H1 (cell line): Measurements from ENCODE around the gene SPOCK3. TPM values are rescaled to one million over a fixed set of nuclear protein-coding genes. Genes with fewer than 3 reads are reported as not detected.

ENCODE experiments used
- CTCF ChIA-PET: fragments of 300-600 bp; sonication (Branson Sonifier 250); formaldehyde crosslinking; loops from one replicate; lab custom pipeline; 2021; ENCODE audit not compliant: partially characterized antibody; lab: Charles Lee
- POLR2A ChIA-PET: fragments of 300-600 bp; sonication (Branson Sonifier 250); formaldehyde crosslinking; loops from one replicate; lab custom pipeline; 2021; ENCODE audit warnings: inconsistent platforms; ENCODE audit not compliant: partially characterized antibody; lab: Charles Lee
- DNase-seq, 2 experiments: peaks; one replicate each; pipeline versions ENCODE4 v3.0.0 to v3.0.0-alpha.2; 2010 to 2022; ENCODE audit warnings: low spot score in 2 of 2, low read depth in 1 of 2, mixed read lengths in 1 of 2
- FAIRE-seq: peaks from 2 replicates; lab custom pipeline; 2011; peaks lifted over from hg19 to GRCh38; lab: Jason Lieb, UNC
- H2AFZ ChIP-seq: 2 replicates; pipeline ENCODE4 v1.8.1; 2012; ENCODE audit warnings: low read length, inconsistent platforms
- H2AK5ac ChIP-seq: 2 replicates; pipeline ENCODE4 v1.6.1; 2013; ENCODE audit warnings: low read depth, low read length
- H2BK120ac ChIP-seq: replicated peaks from 2 replicates; pipeline ENCODE3; 2013; ENCODE audit warnings: low read depth, low read length, inconsistent platforms
- H2BK12ac ChIP-seq: 2 replicates; pipeline ENCODE4 v1.6.1; 2013; ENCODE audit warnings: low read depth, low read length
- H2BK15ac ChIP-seq: 2 replicates; pipeline ENCODE4 v1.6.1; 2013; ENCODE audit warnings: low read length
- H2BK20ac ChIP-seq: 2 replicates; pipeline ENCODE4 v1.6.1; 2013; ENCODE audit warnings: low read length
- H2BK5ac ChIP-seq: 2 replicates; pipeline ENCODE4 v1.6.1; 2013; ENCODE audit warnings: low read depth, low read length
- H3K14ac ChIP-seq: 2 replicates; pipeline ENCODE4 v1.6.1; 2013; ENCODE audit warnings: inconsistent platforms; ENCODE audit not compliant: insufficient read length
- H3K18ac ChIP-seq: 2 replicates; pipeline ENCODE4 v1.6.1; 2013; ENCODE audit warnings: low read length; ENCODE audit errors: extremely low read depth
- H3K23ac ChIP-seq: 2 replicates; pipeline ENCODE4 v1.6.1; 2013; ENCODE audit warnings: inconsistent platforms; ENCODE audit not compliant: insufficient read length
- H3K23me2 ChIP-seq: 2 replicates; pipeline ENCODE4 v1.6.1; 2013; ENCODE audit warnings: low read depth, low read length
- H3K27ac ChIP-seq: 2 replicates; pipeline ENCODE4 v1.6.1; 2011; ENCODE audit warnings: low read depth, low read length, inconsistent platforms
- H3K27me3 ChIP-seq, 4 experiments: replicated peaks in 1 of 4; 1 replicate in 1 of 4; 2 replicates in 3 of 4; pipeline versions ENCODE4 v1.6.1 to v1.8.1; 2011 to 2013; ENCODE audit warnings: low read length in 3 of 4, mild to moderate bottlenecking in 3 of 4, inconsistent platforms in 2 of 4, mixed read lengths in 2 of 4, moderate library complexity in 1 of 4; ENCODE audit not compliant: control insufficient read depth in 3 of 4, insufficient read depth in 3 of 4; ENCODE audit errors: extremely low read depth in 1 of 4
- H3K36me3 ChIP-seq, 4 experiments: 2 replicates each; pipeline versions ENCODE4 v1.6.1 to v1.8.1; 2011 to 2013; ENCODE audit warnings: mild to moderate bottlenecking in 4 of 4, low read length in 3 of 4, moderate library complexity in 2 of 4, control low read depth in 1 of 4, inconsistent platforms in 1 of 4; ENCODE audit not compliant: insufficient read depth in 4 of 4, control insufficient read depth in 2 of 4
- H3K4ac ChIP-seq: replicated peaks from 2 replicates; pipeline ENCODE3; 2013; ENCODE audit warnings: low read length, low read depth, mixed read lengths, inconsistent platforms; ENCODE audit not compliant: insufficient read length
- H3K4me1 ChIP-seq, 4 experiments: replicated peaks in 1 of 4; 1 replicate in 1 of 4; 2 replicates in 3 of 4; pipeline versions ENCODE4 v1.6.1 to v1.8.1; 2011 to 2013; ENCODE audit warnings: low read length in 3 of 4, inconsistent platforms in 2 of 4, mixed read lengths in 1 of 4; ENCODE audit not compliant: insufficient read depth in 4 of 4, control insufficient read depth in 3 of 4
- H3K4me2 ChIP-seq, 2 experiments: 2 replicates each; pipeline versions ENCODE4 v1.6.1 to v1.8.1; 2011 to 2013; ENCODE audit warnings: low read depth in 2 of 2, low read length in 2 of 2, control low read depth in 1 of 2, inconsistent platforms in 1 of 2, mild to moderate bottlenecking in 1 of 2; ENCODE audit not compliant: insufficient read depth in 1 of 2
- H3K4me3 ChIP-seq, 4 experiments: fragments of 200-600, 300-600 bp in 1 of 4; sonication (generic), shearing (Covaris generic), sonication (Bioruptor Twin) in 1 of 4; 2 replicates each; pipeline versions ENCODE4 v1.5.1 to v1.8.1; 2011 to 2016; ENCODE audit warnings: low read length in 4 of 4, low read depth in 3 of 4, control low read depth in 2 of 4, inconsistent platforms in 2 of 4, mild to moderate bottlenecking in 2 of 4, mixed read lengths in 1 of 4, moderate library complexity in 1 of 4; ENCODE audit not compliant: insufficient read depth in 2 of 4; ENCODE audit errors: extremely low read depth in 1 of 4
- H3K56ac ChIP-seq: replicated peaks from 2 replicates; pipeline ENCODE3; 2013; ENCODE audit warnings: low read depth, mild to moderate bottlenecking, mixed read lengths, low read length, inconsistent platforms; ENCODE audit not compliant: insufficient read length
- H3K79me1 ChIP-seq: 2 replicates; pipeline ENCODE4 v1.6.1; 2013; ENCODE audit warnings: low read depth, low read length, control low read depth
- H3K79me2 ChIP-seq, 2 experiments: 2 replicates each; pipeline versions ENCODE4 v1.6.1 to v1.8.1; 2012 to 2013; ENCODE audit warnings: low read length in 2 of 2, mild to moderate bottlenecking in 2 of 2, inconsistent platforms in 1 of 2; ENCODE audit not compliant: insufficient read depth in 2 of 2, control insufficient read depth in 1 of 2
- H3K9ac ChIP-seq, 4 experiments: replicated peaks in 1 of 4; 1 replicate in 1 of 4; 2 replicates in 3 of 4; pipeline versions ENCODE4 v1.6.1 to v1.8.1; 2011 to 2013; ENCODE audit warnings: low read depth in 3 of 4, low read length in 3 of 4, control low read depth in 2 of 4, mild to moderate bottlenecking in 2 of 4, moderate library complexity in 2 of 4, inconsistent platforms in 1 of 4; ENCODE audit errors: extremely low read depth in 1 of 4
- H3K9me3 ChIP-seq, 2 experiments: 2 replicates each; pipeline versions ENCODE4 v1.6.1 to v1.8.1; 2012 to 2013; ENCODE audit warnings: mild to moderate bottlenecking in 2 of 2, moderate library complexity in 2 of 2, control low read depth in 1 of 2, inconsistent platforms in 1 of 2, low read depth in 1 of 2, low read length in 1 of 2, mixed read lengths in 1 of 2; ENCODE audit not compliant: insufficient read depth in 2 of 2
- H4K20me1 ChIP-seq, 2 experiments: replicated peaks in 1 of 2; 2 replicates each; pipeline versions ENCODE3 to v1.8.1; 2011 to 2013; ENCODE audit warnings: inconsistent platforms in 2 of 2, low read length in 2 of 2, mild to moderate bottlenecking in 1 of 2; ENCODE audit not compliant: insufficient read depth in 2 of 2, control insufficient read depth in 1 of 2
- H4K5ac ChIP-seq: 2 replicates; pipeline ENCODE4 v1.6.1; 2013; ENCODE audit warnings: low read length, low read depth, mixed read lengths, inconsistent platforms; ENCODE audit not compliant: insufficient read length
- H4K8ac ChIP-seq: 2 replicates; pipeline ENCODE4 v1.8.0; 2013; ENCODE audit warnings: mild to moderate bottlenecking, moderate library complexity, low read length, inconsistent platforms; ENCODE audit not compliant: insufficient read depth; ENCODE audit errors: extremely low read depth
- H4K91ac ChIP-seq: replicated peaks from 2 replicates; pipeline ENCODE3; 2013; ENCODE audit warnings: low read length, mixed read lengths, inconsistent platforms; ENCODE audit not compliant: insufficient read length
- CTBP2 ChIP-seq: IDR thresholded peaks from 2 replicates; pipeline ENCODE4 v1.7.0; 2011; ENCODE audit warnings: borderline replicate concordance, mild to moderate bottlenecking, moderate library complexity, mixed read lengths, low read length; ENCODE audit not compliant: insufficient read depth, insufficient read length
- EGR1 ChIP-seq: IDR thresholded peaks from 2 replicates; pipeline ENCODE4 v1.6.1; 2011; ENCODE audit warnings: low read depth, low read length, borderline replicate concordance
- GABPA ChIP-seq: IDR thresholded peaks from 2 replicates; pipeline ENCODE4 v1.6.1; 2011; ENCODE audit warnings: mild to moderate bottlenecking, low read length, moderate library complexity, borderline replicate concordance; ENCODE audit not compliant: insufficient read depth
- JUN ChIP-seq: IDR thresholded peaks from 2 replicates; pipeline ENCODE4 v1.6.1; 2011; ENCODE audit warnings: low read depth, mild to moderate bottlenecking, improper control_type of control experiment, low read length
- JUND ChIP-seq: IDR thresholded peaks from 2 replicates; pipeline ENCODE4 v1.6.1; 2011; ENCODE audit warnings: mild to moderate bottlenecking, improper control_type of control experiment, low read length
- KDM1A ChIP-seq: fragments of 200-600, 300-600 bp; sonication (generic); IDR thresholded peaks from 2 replicates; pipeline ENCODE4 v1.7.1; 2016; ENCODE audit warnings: mild to moderate bottlenecking, low read length, borderline replicate concordance
- MAFK ChIP-seq: IDR thresholded peaks from 2 replicates; pipeline ENCODE4 v1.6.1; 2012; ENCODE audit warnings: low read depth, mild to moderate bottlenecking, improper control_type of control experiment, low read length
- POLR2A ChIP-seq, 2 experiments: IDR thresholded peaks; 1 replicate in 1 of 2; 2 replicates in 1 of 2; pipeline ENCODE4 v1.6.1; 2011; ENCODE audit warnings: low read depth in 2 of 2, low read length in 2 of 2, mild to moderate bottlenecking in 2 of 2; ENCODE audit errors: control extremely low read depth in 1 of 2
- RBBP5 ChIP-seq: IDR thresholded peaks from 2 replicates; pipeline ENCODE4 v1.7.1; 2012; ENCODE audit warnings: low read depth, mild to moderate bottlenecking, inconsistent platforms, low read length, moderate library complexity, borderline replicate concordance
- RFX5 ChIP-seq: IDR thresholded peaks from 2 replicates; pipeline ENCODE4 v1.6.1; 2011; ENCODE audit warnings: low read depth, low read length, improper control_type of control experiment, borderline replicate concordance
- SIRT6 ChIP-seq: IDR thresholded peaks from one replicate; pipeline ENCODE4 v1.7.1; 2012; ENCODE audit warnings: low read length, inconsistent platforms
- SP4 ChIP-seq: IDR thresholded peaks from 2 replicates; pipeline ENCODE4 v1.6.1; 2012; ENCODE audit warnings: low read length, inconsistent platforms
- TAF7 ChIP-seq: optimal IDR thresholded peaks from 2 replicates; pipeline ENCODE3; 2011; ENCODE audit warnings: low read depth, mild to moderate bottlenecking, inconsistent platforms, low read length, moderate library complexity, borderline replicate concordance
- TBP ChIP-seq: IDR thresholded peaks from 2 replicates; pipeline ENCODE4 v1.6.1; 2011; ENCODE audit warnings: low read depth, low read length, improper control_type of control experiment
- WGBS, 2 experiments: shearing (Covaris generic) in 1 of 2; methylation state at CpG; one replicate each; pipeline versions ENCODE4 v1.1.6 to v1.1.7; 2013 to 2015; ENCODE audit warnings: low lambda C conversion rate in 2 of 2, mixed read lengths in 2 of 2, inconsistent platforms in 1 of 2, low coverage in 1 of 2, missing lambda C conversion rate in 1 of 2; ENCODE audit not compliant: insufficient replicate concordance in 2 of 2, insufficient coverage in 1 of 2, insufficient read length in 1 of 2; ENCODE audit errors: extremely low coverage in 1 of 2, missing lambda C conversion rate in 1 of 2; 5-methylcytosine and 5-hydroxymethylcytosine counted together
- polyA plus RNA-seq, 7 experiments: library from polyadenylated mRNA; depleted of rRNA in 3 of 7; stranded (reverse) in 5 of 7; unstranded in 2 of 7; fragments of >200 nt in 5 of 7; fragments of 200-250 nt in 2 of 7; gene quantifications; 1 replicate in 5 of 7; 2 replicates in 1 of 7; 4 replicates in 1 of 7; pipeline versions ENCODE4 v1.2.1 to v1.2.3, GENCODE V29; 2011 to 2013; ENCODE audit warnings: missing spikeins in 2 of 7, mixed read lengths in 2 of 7
- total RNA-seq: library from RNA; stranded (reverse); fragmentation: NEBNext Ultra II Directional; extraction: Animal tissue kit (Norgen Biotek cat#: 25700); gene quantifications from 2 replicates; pipeline ENCODE4 v1.2.1, GENCODE V29; 2021
- TF ChIP-seq, protein P1 (sequence below): IDR thresholded peaks from 2 replicates; pipeline ENCODE4 v1.6.1; 2011; ENCODE audit warnings: low read length, improper control_type of control experiment

Gene SPOCK3
- total and polyA plus RNA-seq, 2 of the 8 experiments (the other 6 are each of a cell fraction or from before 2014, with no cell fraction given) = 0.14 to 0.60 TPM

GRCh38 chr4:166903408-166903807, 330.9 kb downstream of the SPOCK3 start:
- Histone ChIP-seq H3K27ac (no peak overlapping the region), H3K27me3 (no peaks in the 10 kb centered on the region), H3K4ac (no peak overlapping the region), H2AK5ac (no peak overlapping the region), H2BK20ac (no peak overlapping the region), H3K18ac (no peak overlapping the region), H3K4me2 (no peak overlapping the region), H3K23ac (no peak overlapping the region), H3K14ac (no peak overlapping the region), H3K36me3 (no peaks in the 10 kb centered on the region), H2BK15ac (no peak overlapping the region), H2BK120ac (no peak overlapping the region), H2AFZ (no peak overlapping the region), H3K9me3 (no peaks in the 10 kb centered on the region), H3K56ac (no peak overlapping the region), H3K9ac (no peak overlapping the region), H3K79me2 (no peaks in the 10 kb centered on the region), H4K91ac (no peak overlapping the region), H4K5ac (no peak overlapping the region), H2BK5ac (no peak overlapping the region), H2BK12ac (no peak overlapping the region), H3K23me2 (no peaks in the 10 kb centered on the region), H3K4me3 (no peak overlapping the region), H4K20me1 (no peaks in the 10 kb centered on the region), H4K8ac (no peak overlapping the region), H3K79me1 (no peaks in the 10 kb centered on the region), H3K4me1 (no peaks in the 10 kb centered on the region)
- no peak for FAIRE-seq
- 92% methylated on average over 5 of the region's 5 CpGs; no CpG with 5 or more reads in 1 of the 2 experiments for WGBS, 2 experiments
- ChIA-PET POLR2A (no interaction called here), CTCF (interaction anchor here (1.1 to 1.4 kb wide), 2 partner anchors 9 to 16 kb away, joined by 3 read pairs; no protein-coding TSS in a partner anchor)
- no peak for DNase-seq
- TF ChIP-seq GABPA = no peak
- no peak for TF ChIP-seq SIRT6
- TF ChIP-seq EGR1 = no peak
- no peak for TF ChIP-seq TBP
- no peak for TF ChIP-seq CTBP2
- TF ChIP-seq MAFK = no peak
- TF ChIP-seq JUN = no peak
- TF ChIP-seq, protein P1, sequence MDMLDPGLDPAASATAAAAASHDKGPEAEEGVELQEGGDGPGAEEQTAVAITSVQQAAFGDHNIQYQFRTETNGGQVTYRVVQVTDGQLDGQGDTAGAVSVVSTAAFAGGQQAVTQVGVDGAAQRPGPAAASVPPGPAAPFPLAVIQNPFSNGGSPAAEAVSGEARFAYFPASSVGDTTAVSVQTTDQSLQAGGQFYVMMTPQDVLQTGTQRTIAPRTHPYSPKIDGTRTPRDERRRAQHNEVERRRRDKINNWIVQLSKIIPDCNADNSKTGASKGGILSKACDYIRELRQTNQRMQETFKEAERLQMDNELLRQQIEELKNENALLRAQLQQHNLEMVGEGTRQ = no peak
- TF ChIP-seq TAF7 = no peak
- no peak for TF ChIP-seq RBBP5
- no peak for TF ChIP-seq POLR2A (IDR thresholded peaks at IDR 0.05; ENCODE audit: control extremely low read depth in 1 of 2, low read depth in 2 of 2, low read length in 2 of 2)
- no peak for TF ChIP-seq KDM1A
- TF ChIP-seq JUND = no peak
- TF ChIP-seq SP4 = no peak
- no peak for TF ChIP-seq RFX5
